ENCODE results near the gene HYKK. TPM values are rescaled to one million over a fixed set of nuclear protein-coding genes. Genes with fewer than 3 reads are reported as not detected.
A peak's percentile ranks its signal among the peaks of the same experiment; 100 is the strongest.

Gene HYKK
- total and polyA plus RNA-seq, 2 of the 8 experiments (the other 6 are each of a cell fraction or from before 2014, with no cell fraction given): 2.0 to 3.7 TPM

- TF ChIP-seq RAD21 (IDR thresholded peaks at IDR 0.05 in 1 of 2, conservative IDR thresholded peaks at IDR 0.05 in 1 of 2; ENCODE audit: low read depth in 2 of 2, low read length in 2 of 2) (no peak), RNF2 (IDR thresholded peaks at IDR 0.05; ENCODE audit: borderline replicate concordance, low read depth, low read length, missing control alignments, poor library complexity, severe bottlenecking) (no peak), HDAC6 (IDR thresholded peaks at IDR 0.05; ENCODE audit: low read depth, low read length) (no peak), EP300 (IDR thresholded peaks at IDR 0.05; ENCODE audit: borderline replicate concordance in 1 of 2, low read depth in 2 of 2, low read length in 2 of 2) (no peak), BCL11A (IDR thresholded peaks at IDR 0.05; ENCODE audit: low read depth in 2 of 2, low read length in 2 of 2) (no peak), EZH2 (IDR thresholded peaks at IDR 0.05; ENCODE audit: low read depth, low read length, severe bottlenecking) (no peak), TAF7 (optimal IDR thresholded peaks at IDR 0.05; ENCODE audit: borderline replicate concordance, low read depth, low read length) (peak; percentile 47), SIN3A (conservative IDR thresholded peaks at IDR 0.05 in 1 of 2, IDR thresholded peaks at IDR 0.05 in 1 of 2; ENCODE audit: low read depth in 1 of 2, low read length in 2 of 2) (peak in 1 of 2 experiments; percentile 54; a peak in 1 of 4 replicates), SRF (IDR thresholded peaks at IDR 0.05; ENCODE audit: low read depth, low read length) (no peak), SIRT6 (IDR thresholded peaks at IDR 0.05; ENCODE audit: low read length) (no peak), CEBPB (IDR thresholded peaks at IDR 0.05; ENCODE audit: low read depth, low read length) (no peak), BRCA1 (IDR thresholded peaks at IDR 0.05; ENCODE audit: low read depth, low read length) (no peak), KDM5A (IDR thresholded peaks at IDR 0.05; ENCODE audit: low read length) (no peak), MAFK (IDR thresholded peaks at IDR 0.05; ENCODE audit: low read depth, low read length) (no peak), YY1 (IDR thresholded peaks at IDR 0.05; ENCODE audit: low read depth, low read length) (no peak), E2F6 (IDR thresholded peaks at IDR 0.05) (peak; percentile 80)
- TF ChIP-seq, protein P1, sequence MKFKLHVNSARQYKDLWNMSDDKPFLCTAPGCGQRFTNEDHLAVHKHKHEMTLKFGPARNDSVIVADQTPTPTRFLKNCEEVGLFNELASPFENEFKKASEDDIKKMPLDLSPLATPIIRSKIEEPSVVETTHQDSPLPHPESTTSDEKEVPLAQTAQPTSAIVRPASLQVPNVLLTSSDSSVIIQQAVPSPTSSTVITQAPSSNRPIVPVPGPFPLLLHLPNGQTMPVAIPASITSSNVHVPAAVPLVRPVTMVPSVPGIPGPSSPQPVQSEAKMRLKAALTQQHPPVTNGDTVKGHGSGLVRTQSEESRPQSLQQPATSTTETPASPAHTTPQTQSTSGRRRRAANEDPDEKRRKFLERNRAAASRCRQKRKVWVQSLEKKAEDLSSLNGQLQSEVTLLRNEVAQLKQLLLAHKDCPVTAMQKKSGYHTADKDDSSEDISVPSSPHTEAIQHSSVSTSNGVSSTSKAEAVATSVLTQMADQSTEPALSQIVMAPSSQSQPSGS (IDR thresholded peaks at IDR 0.05; ENCODE audit: low read length): no peak
- TF ChIP-seq, protein P2, sequence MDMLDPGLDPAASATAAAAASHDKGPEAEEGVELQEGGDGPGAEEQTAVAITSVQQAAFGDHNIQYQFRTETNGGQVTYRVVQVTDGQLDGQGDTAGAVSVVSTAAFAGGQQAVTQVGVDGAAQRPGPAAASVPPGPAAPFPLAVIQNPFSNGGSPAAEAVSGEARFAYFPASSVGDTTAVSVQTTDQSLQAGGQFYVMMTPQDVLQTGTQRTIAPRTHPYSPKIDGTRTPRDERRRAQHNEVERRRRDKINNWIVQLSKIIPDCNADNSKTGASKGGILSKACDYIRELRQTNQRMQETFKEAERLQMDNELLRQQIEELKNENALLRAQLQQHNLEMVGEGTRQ (IDR thresholded peaks at IDR 0.05; ENCODE audit: low read length): no peak
Observed at GRCh38 chr15:78565097-78565950, 57.9 kb downstream of the HYKK start, which contains the start of gene CHRNA5 (continued).
